Natural killer cell (primary cell): Measurements from ENCODE around the gene PRG3. TPM values are rescaled to one million over a fixed set of nuclear protein-coding genes. Genes with fewer than 3 reads are reported as not detected.

Experiments used
- ATAC-seq, 3 donors: fragments of 150-1000 bp in 2 of 3; fragments of 200-7000 bp in 1 of 3; cut with Tn5 transposase; 1 replicate in 1 of 3; 2 replicates in 2 of 3; pipeline ENCODE4 v1.10.0; 2021; ENCODE audit warnings: mild to moderate bottlenecking in 2 of 3, moderate library complexity in 2 of 3
- DNase-seq, 2 donors: peaks; one replicate each; pipeline versions ENCODE4 v3.0.0 to v3.0.0-alpha.2; 2013 to 2021; ENCODE audit warnings: mixed read lengths in 1 of 2
- H3K27ac ChIP-seq: one replicate; pipeline ENCODE4 v1.5.1; 2013; ENCODE audit warnings: mild to moderate bottlenecking, low read length
- H3K27me3 ChIP-seq: one replicate; pipeline ENCODE4 v1.6.1; 2013; ENCODE audit warnings: low read length; ENCODE audit not compliant: control insufficient read depth, insufficient read depth
- H3K36me3 ChIP-seq: one replicate; pipeline ENCODE4 v1.6.1; 2013; ENCODE audit warnings: low read length; ENCODE audit not compliant: control insufficient read depth, insufficient read depth
- H3K4me1 ChIP-seq: one replicate; pipeline ENCODE4 v1.6.1; 2013; ENCODE audit warnings: low read length; ENCODE audit not compliant: control insufficient read depth, insufficient read depth
- H3K4me3 ChIP-seq: one replicate; pipeline ENCODE4 v1.5.1; 2013; ENCODE audit warnings: low read length
- H3K9me3 ChIP-seq: one replicate; pipeline ENCODE4 v1.6.1; 2013; ENCODE audit warnings: low read length; ENCODE audit not compliant: control insufficient read depth, insufficient read depth
- H3K27ac Mint-ChIP-seq, 2 donors: one replicate each; pipeline ENCODE4 v1.8.0; 2022; ENCODE audit warnings: mild to moderate bottlenecking in 2 of 2, mixed read lengths in 2 of 2, moderate library complexity in 1 of 2
- H3K27me3 Mint-ChIP-seq, 2 donors: one replicate each; pipeline ENCODE4 v1.8.0; 2022; ENCODE audit warnings: low read depth in 2 of 2, mixed read lengths in 2 of 2
- H3K36me3 Mint-ChIP-seq: one replicate; pipeline ENCODE4 v1.8.0; 2022; ENCODE audit warnings: mixed read lengths
- H3K4me1 Mint-ChIP-seq, 2 donors: one replicate each; pipeline ENCODE4 v1.8.0; 2022; ENCODE audit warnings: mixed read lengths in 2 of 2
- H3K4me3 Mint-ChIP-seq: one replicate; pipeline ENCODE4 v1.8.0; 2022; ENCODE audit warnings: mild to moderate bottlenecking, moderate library complexity, mixed read lengths
- H3K9me3 Mint-ChIP-seq, 2 donors: one replicate each; pipeline ENCODE4 v1.8.0; 2022; ENCODE audit warnings: mixed read lengths in 2 of 2
- CTCF ChIP-seq: fragments of 200-600 bp; IDR thresholded peaks from one replicate; pipeline ENCODE4 v1.8.0; 2022; ENCODE audit warnings: antibody characterized with exemption
- WGBS: methylation state at CpG from one replicate; pipeline ENCODE4 v1.1.7; 2013; ENCODE audit warnings: missing lambda C conversion rate; ENCODE audit not compliant: insufficient coverage; 5-methylcytosine and 5-hydroxymethylcytosine counted together
- intact Hi-C: fragments of 100-400 bp; cut with micrococcal nuclease; formaldehyde crosslinking; loops from one replicate; pipeline ENCODE4 v1.14.2; 2022
- total RNA-seq, 4 donors: library from RNA; stranded (reverse); fragments of 120-200 nt in 1 of 4; gene quantifications; one replicate each; pipeline versions ENCODE4 v1.2.3 to v1.2.4, GENCODE V29; 2013 to 2022

Gene PRG3
- total RNA-seq, 3 donors from 2014 or later (not counting 1 experiment from before 2014, with no cell fraction given): not detected

- peaks cover 35% of the 10 kb centered on the region in 2 donors for H3K4me1 Mint-ChIP-seq
- H3K4me3 Mint-ChIP-seq: peak within 1 kb of the TSS; percentile 99
- TF ChIP-seq CTCF: no peak
- H3K27me3 ChIP-seq: no peaks in the 10 kb centered on the region
- H3K36me3 ChIP-seq: peaks cover 28% of the 10 kb centered on the region
- peak within 1 kb of the TSS; percentile 95 for H3K27ac ChIP-seq
- ATAC-seq (peak; percentile 94 to 98 (median 98)), DNase-seq (peak; percentile 78 to 94)
- peak within 1 kb of the TSS; percentile 97 to 99 for H3K27ac Mint-ChIP-seq
- H3K9me3 ChIP-seq: no peaks in the 10 kb centered on the region
- under 1% methylated on average over 69 of the region's 69 CpGs for WGBS
- peaks cover 8% of the 10 kb centered on the region for H3K36me3 Mint-ChIP-seq
- intact Hi-C loops: loop anchor here (1.0 to 5.0 kb wide), 3 partner anchors 10 to 332 kb away; partner anchors contain the start of genes SLC43A3 and ZDHHC5
- H3K9me3 Mint-ChIP-seq: no peaks in the 10 kb centered on the region
- peaks cover 0 to 11% of the 10 kb centered on the region in 2 donors for H3K27me3 Mint-ChIP-seq
- peak within 1 kb of the TSS; percentile 65 for H3K4me3 ChIP-seq
- peaks cover 19% of the 10 kb centered on the region for H3K4me1 ChIP-seq
Observed at GRCh38 chr11:57335343-57336110, 45.4 kb downstream of the PRG3 start, which contains the start of gene SSRP1. SSRP1 (minus strand) TSS chr11:57335892; CDS start chr11:57335121, 771 bp downstream.

DNA sequence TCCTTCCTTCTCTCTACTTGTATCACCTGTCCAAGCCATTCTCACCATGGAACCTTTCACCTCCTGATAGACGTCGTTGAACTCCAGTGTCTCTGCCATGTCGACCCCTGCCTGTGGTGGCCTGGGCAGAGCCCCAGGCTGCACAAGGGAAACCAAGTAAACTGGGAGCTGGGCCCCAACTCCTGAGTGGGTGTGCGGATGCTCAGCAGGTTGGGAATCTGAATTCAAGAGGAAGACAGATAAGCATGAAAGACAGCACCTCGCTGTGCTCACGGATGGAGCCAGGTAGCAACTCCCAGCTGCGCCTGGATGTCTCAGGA is 46.0 kb downstream of the PRG3 start:
- Histone ChIP-seq H3K27ac (peak overlapping the region; percentile 95), H3K27me3 (no peaks in the 10 kb centered on the region), H3K9me3 (no peaks in the 10 kb centered on the region), H3K36me3 (peaks cover 33% of the 10 kb centered on the region), H3K4me3 (peak overlapping the region; percentile 65), H3K4me1 (peaks cover 19% of the 10 kb centered on the region)
- H3K27me3 Mint-ChIP-seq: peaks cover 0 to 7% of the 10 kb centered on the region in 2 donors
- peak overlapping the region; percentile 99 for H3K4me3 Mint-ChIP-seq
- no peak for TF ChIP-seq CTCF
- peak overlapping the region; percentile 97 to 99 for H3K27ac Mint-ChIP-seq
- no peaks in the 10 kb centered on the region for H3K9me3 Mint-ChIP-seq
- 15% methylated on average over 7 of the region's 7 CpGs for WGBS
- ATAC-seq: no peak
- H3K4me1 Mint-ChIP-seq: peaks cover 32 to 33% of the 10 kb centered on the region in 2 donors
- peaks cover 14% of the 10 kb centered on the region for H3K36me3 Mint-ChIP-seq
- DNase-seq: no peak
- intact Hi-C loops: loop anchor here (1.0 to 5.0 kb wide), 3 partner anchors 10 to 332 kb away; partner anchors contain the start of genes SLC43A3 and ZDHHC5

DNA sequence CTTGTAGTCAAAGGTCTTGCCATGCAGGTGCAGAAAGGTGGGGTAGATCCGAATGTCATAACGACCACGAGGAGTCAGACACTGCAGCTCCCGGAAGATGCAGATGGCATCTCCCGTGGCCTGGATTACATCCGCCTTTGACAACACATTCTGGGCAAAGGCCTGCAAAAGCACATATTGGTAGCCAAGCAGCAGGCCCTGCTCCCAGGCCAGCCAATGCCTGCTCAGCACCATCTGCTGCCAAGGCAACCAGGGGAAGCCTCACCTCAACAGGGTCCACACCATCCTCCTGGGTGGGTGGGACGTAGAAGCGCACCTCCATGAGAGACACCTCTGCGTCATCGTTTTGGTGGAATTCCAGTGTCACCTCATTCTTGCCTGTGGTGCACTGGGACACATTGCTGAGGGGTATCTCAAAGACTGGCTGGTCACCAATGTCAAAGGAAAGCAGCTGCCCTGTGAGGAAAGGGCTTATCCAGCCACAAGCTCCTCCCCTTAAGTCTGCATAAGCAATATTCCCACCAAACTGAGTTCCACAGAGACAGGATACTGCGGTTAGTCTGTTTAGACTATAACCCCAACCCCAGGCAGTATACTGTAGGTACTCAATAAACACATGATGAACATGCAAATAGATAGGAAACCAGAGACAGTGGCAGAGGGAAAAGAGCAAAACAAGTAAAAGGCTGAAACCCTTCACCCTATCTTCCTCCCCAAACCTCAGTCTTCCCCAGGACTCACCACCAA is 48.1 kb downstream of the PRG3 start:
- Mint-ChIP-seq H3K27me3 (no peaks in the 10 kb centered on the region), H3K4me1 (peaks cover 32 to 33% of the 10 kb centered on the region in 2 donors), H3K4me3 (no peak overlapping the region), H3K27ac (peak overlapping the region in 1 of 2 donors; percentile 97), H3K9me3 (no peaks in the 10 kb centered on the region), H3K36me3 (peaks cover 25% of the 10 kb centered on the region)
- intact Hi-C loops: no loop called here
- Histone ChIP-seq H3K9me3 (no peaks in the 10 kb centered on the region), H3K4me1 (peaks cover 19% of the 10 kb centered on the region), H3K27ac (no peak overlapping the region), H3K27me3 (no peaks in the 10 kb centered on the region), H3K36me3 (peaks cover 47% of the 10 kb centered on the region), H3K4me3 (no peak overlapping the region)
- TF ChIP-seq CTCF: no peak
- 98% methylated on average over 10 of the region's 11 CpGs for WGBS
- ATAC-seq: no peak
- DNase-seq: no peak
